NCI-H2081 (cell line): ENCODE data around the gene PRKRIP1.
A peak's percentile ranks its signal among the peaks of the same experiment; 100 is the strongest.
"Not testable (repeated sequence)": the region's sequence is repeated elsewhere in the genome, so short reads cannot be mapped to it uniquely, and the experiment has no call there.

ENCODE experiments used
- DNase-seq, 2 experiments: peaks; one replicate each; lab custom pipeline; 2025; lab: John Stamatoyannopoulos, UW

PRKRIP1 gene

DNA sequence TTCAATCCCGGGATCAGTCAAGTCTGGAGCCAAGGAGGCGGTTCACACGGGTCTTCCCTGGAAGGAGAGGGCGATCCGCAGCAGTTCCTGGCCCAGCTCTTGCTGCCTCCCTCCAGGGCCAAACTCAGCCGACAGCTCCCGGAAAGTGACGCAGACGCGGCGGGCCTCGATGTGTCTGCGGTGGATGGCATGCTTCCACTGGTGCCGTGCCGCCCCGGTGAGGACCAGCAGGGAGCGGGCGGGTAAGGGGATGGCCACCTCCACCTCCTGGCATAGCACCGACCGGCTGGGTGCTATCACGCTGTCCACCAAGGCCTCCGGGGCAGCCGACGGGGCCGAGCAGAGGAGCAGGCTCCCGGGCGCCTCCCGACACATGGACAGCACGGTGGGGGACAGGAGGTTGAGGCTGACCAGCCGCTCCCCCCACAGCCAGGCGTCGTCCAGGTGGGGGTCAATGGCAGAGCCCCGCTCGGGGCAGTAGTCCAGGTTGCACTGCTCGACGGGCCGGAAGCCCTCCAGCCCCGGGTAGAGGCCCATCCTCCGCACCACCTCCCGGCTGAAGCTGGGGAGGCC, 61.3 kb downstream of the PRKRIP1 start:
- no peak for DNase-seq

DNA sequence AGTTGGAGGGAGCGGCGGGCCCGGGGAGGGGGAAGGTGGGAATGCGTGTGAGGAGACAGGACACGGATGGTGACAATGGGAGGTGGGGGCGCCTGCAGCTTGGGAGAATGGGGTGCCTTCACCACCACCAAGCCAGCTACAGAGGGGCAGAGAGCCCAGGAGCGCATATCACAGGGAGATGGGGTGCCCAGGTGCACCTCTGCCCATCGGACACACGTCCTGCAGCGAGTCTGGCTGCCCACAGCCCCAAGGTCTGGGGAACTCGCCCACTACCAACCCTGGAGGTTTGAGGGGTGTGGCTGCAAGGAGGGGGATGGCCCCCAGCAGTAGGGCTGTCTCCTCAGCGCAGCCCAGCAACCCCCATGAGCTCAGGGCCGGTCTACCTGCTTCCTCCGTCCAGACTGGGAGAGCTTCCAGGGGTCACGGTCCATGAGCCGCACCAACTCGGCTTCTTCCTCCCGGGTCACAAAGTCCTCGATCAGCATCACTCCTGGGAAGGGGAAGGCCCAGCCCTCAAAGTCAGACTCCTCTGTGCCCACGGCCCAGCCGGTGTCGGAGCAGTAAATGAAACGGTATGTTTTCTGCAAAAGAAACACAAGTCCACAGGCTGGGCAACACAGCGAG, 63.2 kb downstream of the PRKRIP1 start:
- DNase-seq: no peak

DNA sequence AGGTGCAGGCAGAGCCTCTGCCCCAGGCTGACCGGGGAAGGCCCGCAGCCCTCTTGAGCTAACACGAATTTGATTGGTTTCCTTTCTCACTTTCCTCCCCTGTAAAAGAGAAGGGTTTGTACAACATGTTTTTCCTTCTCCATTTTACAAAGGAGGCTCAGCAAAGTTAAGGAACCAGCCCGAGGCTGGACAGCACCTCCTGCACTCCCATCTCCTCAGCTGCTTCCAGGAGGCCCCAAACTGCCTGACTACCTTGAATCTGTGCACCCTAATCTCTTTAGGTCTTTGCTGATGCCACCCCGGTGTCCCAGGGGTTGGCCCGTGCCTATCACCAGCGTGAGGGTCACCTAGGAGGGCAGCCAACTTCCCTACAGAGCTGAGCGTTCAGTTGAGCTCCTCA, 64.3 kb downstream of the PRKRIP1 start:
- no peak for DNase-seq

DNA sequence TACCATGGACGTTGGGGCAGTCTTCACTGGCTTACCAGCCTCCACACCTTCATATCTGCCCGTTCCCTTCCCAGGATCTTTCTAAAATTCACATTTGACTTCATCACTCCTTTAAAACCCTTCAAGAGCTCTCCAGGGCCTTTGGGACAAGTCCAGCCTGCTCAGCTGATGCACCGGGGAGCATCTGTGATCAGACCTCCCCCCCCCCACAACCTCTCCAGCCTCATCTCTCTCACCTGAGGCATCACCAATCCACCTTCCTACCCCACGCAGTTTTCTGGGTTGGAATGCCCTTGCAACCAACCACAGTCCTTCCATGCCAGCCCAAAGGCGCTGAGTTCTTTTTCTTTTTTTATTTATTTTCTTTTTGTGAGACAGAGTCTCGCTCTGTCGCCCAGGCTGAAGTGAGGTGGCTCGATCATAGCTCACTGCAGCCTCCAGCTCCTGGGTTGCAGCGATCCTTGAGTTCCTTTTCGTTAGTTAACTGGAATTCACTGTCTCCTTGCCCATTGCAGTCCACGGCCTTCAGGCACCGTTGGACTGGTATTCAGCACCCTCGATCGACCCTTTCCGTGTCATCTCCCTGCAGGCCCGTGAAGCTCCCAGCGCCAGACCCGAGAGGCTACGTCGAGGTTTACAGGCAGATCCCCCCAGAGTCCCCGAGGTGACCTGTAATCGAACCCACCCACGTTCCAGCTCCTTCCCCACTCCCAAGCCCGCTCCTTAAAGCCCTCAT, 67.8 kb downstream of the PRKRIP1 start:
- no peak for DNase-seq

DNA sequence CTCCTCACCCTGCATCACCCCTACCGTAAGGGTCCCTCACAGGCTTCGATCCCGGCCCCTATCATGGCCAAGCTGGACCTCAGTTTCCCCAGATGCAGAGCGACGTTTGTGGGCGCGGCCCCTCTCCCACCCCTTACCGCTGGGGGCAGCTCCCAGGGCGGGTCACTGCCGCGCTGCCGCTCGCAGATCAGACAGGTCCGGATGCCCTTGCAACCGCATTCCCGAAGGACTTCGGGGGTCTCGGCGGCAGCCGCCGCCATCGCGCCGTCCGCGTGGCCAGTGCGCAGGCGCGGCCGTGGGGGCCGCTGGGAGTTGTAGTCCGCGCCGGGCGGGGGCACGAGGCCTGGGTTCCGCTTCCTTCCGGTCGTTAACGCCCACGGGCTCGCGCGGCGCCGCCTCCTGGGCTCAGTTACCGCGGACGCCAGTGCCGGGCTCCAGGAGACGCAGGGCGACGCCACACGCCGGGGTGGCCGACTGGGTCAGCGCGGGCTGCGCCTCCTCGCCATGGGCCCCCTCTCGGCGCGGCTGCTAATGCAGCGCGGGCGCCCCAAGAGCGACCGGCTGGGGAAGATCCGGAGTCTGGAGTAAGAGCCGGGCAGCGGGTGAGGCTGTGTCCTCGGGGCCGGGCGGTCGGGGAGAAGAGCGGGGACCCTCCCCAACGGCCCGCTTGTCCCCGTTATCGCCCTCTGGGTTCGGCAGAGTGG, 68.6 kb downstream of the PRKRIP1 start, which contains the start of the genes ALKBH4 and LRWD1:
Gene ALKBH4 (minus strand): TSS at position 287 of the 704 bp plus-strand sequence. CDS start 27 bp downstream, at position 260.
Gene LRWD1 (plus strand): TSS at position 408 of the 704 bp plus-strand sequence. CDS start 97 bp downstream, at position 505.
- DNase-seq: peak; percentile 92 to 94

DNA sequence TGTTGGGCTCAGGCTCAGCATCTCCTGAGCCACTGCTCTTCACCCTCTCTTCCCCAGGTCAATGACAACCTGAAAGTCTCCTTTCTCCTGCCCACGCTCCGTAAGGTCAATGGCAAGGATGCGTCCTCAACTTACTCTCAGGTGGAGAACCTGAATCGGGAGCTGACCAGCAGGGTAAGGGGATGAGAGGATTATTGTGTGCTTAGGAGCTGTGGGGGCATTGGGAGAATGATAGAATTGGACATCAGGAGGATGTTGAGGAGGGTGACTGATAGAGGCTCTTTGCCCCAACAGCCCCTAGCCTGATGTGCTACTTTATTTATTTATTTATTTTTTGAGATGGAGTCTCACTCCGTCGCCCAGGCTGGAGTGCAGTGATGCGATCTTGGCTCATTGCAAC, 69.9 kb downstream of the PRKRIP1 start:
- DNase-seq: no peak

DNA sequence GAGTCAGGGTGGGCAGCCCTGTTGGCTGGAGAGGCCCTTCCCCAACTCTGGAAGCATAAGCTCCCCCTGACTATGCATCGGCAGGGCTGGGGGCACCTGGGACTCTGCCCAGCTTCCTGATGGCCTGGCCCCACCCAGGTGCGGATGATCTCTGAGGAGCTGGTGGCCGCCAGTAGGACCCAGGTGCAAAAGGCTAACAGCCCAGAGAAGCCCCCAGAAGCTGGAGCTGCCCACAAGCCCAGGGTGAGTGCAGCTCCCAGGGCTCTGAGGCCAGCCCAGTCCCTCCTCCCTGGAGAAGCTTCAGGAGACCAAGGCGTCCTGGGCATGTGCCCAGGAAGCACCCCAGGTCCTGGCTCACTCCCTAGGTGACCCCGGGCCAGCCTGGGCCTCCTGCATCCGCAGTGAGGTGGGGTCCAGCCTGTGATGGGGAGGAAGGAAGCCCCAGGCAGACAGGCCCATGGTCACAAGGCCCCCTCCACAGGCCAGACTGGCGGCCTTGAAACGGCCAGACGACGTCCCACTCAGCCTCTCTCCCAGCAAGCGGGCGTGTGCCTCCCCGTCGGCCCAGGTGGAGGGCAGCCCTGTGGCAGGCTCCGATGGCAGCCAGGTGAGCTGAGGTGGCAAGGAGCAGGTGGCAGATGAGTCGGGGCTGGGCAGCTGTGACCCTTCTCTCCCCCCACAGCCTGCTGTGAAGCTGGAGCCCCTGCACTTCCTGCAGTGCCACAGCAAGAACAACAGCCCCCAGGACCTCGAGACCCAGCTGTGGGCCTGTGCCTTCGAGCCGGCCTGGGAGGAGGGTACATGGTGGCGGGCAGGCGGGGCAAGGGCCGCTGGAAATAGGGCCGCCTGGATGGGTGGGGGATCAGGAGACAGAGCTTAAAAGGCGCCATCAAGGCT, 71.7 kb downstream of the PRKRIP1 start:
- DNase-seq: no peak

DNA sequence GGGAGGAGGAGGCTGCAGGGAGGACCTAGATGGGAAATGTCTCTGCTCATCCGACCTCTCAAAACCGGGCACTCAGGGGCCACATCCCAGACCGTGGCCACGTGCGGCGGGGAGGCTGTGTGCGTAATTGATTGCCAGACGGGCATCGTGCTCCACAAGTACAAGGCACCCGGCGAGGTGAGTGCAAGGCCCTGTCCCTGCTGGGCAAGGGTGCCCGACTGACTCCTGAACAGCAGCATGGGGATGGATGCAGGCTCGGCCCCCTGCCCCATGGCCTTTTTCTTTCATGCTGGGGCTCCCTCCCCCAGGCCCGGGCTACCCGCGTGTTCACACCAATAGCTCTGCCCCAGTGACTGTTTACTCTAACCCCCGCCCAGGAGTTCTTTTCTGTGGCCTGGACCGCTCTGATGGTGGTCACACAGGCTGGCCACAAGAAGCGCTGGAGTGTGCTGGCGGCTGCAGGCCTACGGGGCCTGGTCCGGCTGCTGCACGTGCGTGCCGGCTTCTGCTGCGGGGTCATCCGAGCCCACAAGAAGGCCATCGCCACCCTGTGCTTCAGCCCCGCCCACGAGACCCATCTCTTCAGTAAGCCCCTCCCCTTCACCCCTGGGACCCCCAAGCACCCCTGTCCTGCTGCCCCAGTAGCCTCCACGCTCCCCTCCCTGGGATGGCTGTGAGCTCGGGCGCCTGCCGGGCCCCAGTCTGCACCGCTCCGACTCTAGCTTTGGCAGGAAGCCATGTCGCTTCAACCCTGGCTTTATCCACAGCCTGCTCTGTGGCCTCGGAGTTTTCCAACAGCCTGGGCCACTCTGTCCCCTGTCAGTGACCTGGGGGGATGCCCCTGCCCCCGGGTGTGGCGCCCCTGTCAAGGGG, 72.6 kb downstream of the PRKRIP1 start:
- no peak for DNase-seq

DNA sequence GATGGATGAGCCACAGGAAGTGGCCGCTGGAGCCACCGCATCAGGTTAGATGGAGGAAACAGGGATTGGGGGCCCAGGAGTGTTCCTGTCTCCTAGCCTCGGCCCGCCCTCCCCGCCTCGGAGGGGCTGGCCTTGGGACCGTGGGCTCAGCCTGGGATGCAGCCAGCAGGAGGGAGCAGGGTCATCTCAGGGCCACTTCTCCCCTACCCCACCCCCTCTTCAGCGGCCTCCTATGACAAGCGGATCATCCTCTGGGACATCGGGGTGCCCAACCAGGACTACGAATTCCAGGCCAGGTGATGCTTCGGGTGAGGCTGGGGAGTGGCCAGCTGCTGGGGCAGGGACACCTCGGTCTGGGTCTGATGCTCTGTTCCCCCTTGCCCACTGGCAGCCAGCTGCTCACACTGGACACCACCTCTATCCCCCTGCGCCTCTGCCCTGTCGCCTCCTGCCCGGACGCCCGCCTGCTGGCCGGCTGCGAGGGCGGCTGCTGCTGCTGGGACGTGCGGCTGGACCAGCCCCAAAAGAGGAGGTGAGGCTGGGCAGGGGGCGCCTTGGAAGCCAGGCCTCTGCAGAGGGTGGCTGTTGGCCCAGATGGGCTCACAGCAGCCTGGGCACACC, 73.3 kb downstream of the PRKRIP1 start:
- no peak for DNase-seq

DNA sequence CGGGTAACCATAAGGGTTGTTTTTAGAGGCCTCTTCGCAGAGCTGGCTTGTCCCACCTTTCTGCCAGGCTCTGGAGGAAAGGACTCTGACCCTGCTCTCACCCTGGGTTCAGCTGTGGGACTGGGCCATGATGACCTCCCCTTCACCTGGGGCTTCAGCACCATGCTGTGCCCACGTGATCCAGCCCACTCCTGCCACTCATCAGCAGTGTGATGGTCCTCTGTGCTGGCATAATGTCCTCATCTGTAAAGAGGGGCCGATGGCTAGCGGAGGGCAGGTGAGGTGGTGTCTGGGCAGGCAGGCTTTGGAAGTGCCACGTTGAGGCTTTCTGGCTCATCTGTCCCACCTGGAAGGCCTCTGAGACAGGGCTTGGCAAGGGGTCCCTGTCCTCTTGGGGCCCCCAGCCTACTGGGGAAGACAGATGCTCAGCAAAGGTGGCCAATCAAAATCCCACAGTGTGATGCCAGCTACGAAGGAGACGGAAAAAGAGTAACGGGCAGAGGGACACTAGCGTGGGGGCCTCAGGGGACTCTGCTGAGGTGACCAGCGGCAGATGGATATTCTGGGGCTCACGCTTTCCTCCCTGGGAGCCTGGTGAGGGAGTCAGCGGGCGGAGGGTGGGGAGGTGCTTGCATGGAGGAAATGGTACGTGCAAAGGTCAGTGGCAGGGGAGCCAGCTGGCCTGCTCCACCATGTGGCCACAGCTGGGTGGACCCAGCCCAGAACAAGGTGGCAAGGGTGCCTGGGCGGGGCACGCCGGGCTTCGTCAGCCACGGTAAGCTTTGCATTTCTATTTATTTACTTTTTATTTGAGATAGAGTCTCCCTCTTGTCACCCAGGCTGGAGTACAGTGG, 74.0 kb downstream of the PRKRIP1 start:
- DNase-seq: no peak

DNA sequence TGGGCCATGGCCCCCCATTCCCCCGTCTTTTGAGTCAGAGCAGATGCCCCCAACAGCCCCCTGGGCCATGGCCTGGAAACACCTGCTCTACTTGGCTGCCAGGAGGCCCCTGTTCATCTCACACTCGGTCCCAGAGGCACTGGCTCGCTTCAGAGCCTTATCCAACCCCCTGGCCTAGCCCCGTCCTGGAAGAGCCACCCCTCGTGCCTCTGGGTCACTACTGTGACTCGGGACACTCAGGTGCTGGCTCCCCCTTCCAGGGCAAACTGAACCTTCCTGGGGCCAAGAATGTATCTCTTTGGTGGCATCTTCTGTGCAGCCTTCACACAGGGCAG, 75.6 kb downstream of the PRKRIP1 start:
- no peak for DNase-seq

DNA sequence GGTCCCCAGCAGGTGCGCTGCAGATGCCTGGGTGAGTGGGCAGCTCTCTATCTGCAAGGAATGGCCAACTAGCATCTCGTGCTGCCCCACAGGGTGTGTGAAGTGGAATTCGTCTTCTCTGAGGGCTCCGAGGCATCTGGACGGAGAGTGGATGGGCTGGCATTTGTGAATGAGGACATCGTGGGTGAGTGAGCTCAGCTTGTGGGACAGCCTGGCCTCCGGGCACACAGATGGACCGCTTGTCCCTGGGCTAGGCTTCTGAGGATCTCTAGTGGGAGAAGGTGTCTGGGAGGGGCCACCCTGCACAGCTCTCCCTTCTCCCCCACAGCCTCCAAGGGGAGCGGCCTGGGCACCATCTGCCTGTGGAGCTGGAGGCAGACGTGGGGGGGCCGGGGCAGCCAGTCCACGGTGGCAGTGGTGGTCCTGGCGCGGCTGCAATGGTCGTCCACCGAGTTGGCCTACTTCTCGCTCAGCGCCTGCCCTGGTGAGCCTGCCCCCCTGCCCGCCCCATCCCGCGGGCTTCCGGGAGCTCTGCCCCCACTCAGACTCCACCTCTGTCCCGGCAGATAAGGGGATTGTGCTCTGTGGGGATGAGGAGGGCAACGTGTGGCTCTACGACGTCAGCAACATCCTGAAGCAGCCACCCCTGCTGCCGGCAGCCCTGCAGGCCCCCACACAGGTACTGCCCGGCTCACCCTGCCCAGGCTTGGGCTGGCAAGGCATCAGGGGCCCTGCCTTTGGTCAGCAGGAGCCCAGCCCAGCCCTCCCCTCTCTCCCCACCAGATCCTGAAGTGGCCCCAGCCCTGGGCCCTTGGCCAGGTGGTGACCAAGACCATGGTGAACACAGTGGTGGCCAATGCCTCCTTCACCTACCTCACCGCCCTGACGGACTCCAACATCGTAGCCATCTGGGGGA, 76.2 kb downstream of the PRKRIP1 start:
- DNase-seq: no peak

DNA sequence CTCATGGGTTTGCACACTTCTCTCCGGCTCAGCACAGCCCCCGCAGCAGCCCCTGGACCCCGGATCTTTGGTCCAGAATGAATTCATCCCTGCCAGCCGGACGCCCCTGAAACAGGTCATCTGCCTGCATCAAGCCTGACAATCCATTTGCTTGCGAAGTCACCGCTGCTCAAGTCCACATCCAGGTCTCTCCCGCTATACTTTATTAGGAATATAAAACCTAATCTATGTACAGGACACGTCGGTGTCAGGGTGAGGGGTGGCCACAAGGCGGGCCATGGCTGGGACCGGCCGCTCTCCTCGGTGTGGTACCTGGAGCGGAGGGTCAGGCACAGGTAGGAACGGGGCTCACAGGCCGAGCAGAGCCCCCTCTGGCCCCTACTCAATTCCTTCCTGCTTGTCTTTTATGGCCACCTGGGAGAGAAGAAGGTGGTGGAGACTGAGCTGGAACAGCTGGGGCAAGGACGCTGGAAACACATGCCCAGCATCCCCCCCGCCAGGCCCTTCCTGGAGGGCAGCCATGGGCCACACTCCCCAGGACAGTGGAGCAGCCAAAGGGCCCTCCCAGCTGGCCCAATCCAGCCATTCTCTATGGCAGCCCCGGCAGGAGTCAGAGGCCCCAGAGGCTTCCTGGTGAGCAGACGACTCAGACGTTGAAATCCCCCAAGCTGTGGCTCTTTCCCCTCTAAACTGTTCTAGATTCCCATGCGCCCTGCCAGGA, 77.3 kb downstream of the PRKRIP1 start:
- no peak for DNase-seq

DNA sequence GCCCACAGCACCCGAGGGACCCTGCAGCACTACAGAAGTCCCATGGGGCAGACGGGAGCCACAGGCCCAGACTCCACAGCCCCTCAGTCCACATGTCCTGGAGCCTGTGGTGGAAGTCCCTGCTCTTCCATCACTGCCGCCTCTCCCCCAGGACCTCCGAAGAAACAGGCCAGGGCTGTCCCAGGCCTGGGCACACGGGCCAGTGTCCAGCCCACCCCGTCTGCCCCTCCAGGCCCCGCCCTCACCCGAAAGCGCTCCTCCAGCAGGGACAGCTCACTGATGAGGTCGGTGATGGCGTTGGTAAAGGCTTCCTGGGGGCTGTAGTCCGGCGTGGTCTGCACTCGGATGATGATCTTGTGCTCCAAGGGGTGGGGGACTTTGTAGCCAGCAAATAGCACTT, 78.0 kb downstream of the PRKRIP1 start:
- not testable (repeated sequence) for DNase-seq

DNA sequence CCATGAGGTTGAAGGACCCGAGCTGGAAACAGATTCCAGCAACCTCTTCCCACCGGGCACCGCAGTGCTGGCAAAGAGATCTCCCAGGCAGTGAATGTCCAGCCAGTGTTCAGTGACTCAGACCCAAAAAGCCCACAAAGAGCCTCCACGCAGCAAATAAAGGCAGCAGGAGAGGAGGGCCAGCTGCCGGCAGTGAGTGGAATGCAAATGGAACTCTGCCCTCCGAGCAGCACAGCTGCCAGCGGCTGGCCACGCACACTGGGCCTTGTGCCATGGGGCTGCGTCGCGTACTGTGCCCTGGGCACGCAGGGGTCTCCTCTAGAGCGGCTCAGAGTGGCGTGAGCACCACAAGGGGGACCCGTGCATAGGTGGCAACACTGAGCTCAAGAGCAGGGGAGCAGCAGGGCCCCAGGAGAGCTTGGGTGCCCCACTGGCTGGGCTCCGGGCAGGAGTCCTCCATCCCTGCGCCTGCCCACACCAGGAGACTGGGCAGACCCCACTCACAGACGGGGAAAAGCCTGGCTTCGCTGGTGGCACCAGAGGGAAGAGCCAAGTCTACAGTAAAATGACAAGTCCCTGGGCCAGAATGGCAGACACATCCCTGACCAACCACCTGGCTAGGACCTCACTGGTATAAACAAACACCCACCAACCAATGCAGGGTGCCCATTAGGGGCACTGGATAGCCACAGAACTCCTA, 78.7 kb downstream of the PRKRIP1 start:
- DNase-seq: not testable (repeated sequence)
